Medulla oblongata (tissue), 1 donor: ENCODE measurements around the gene PHRF1.

Source experiments
- DNase-seq: peaks from one replicate; pipeline ENCODE4 v3.0.0-alpha.2; 2015; ENCODE audit errors: extremely low spot score

Gene PHRF1

DNA sequence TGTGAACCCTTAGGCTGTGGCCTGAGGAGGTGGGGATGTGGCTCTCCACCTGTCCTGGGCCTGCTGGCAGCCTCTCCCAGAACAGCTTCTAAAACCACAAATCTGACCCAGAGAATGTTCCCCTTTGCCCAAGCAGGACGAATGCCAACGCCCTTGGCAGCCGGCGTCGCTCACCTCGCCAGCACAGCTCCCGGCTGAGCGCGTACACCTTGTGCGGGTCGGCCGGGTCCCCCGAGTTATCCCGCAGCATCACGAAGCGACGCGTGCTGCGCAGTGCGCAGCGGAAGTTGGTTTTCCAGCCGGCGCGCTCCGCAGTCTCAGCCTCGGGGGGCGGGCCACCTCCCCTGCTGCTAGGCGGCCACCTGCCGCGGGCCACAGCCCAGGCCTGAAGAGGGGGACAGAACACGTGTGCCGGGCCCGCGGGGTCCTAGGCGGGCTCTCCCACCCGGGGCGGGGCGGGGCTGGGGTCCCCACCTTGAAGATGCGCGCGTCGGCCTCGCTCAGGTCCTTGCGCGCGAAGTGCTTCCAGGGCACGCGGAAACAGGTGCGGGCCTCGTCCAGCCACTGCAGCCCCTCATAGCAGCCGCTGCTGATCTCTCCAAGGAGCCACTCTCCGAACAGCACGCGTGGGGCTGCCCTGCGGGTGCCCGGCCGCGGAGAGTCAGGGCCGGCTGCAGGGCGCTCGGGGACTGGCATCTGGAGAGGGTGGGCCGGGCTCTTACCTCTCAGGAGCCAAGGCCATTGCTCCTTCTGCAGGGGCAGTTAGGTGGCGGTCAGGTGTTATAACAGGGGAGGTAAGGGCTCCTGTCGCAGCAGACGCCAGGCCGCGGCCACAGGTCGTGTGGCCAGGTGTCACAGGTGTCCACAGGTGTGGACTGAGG, 38.6 kb downstream of the PHRF1 start:
- no peak for DNase-seq

DNA sequence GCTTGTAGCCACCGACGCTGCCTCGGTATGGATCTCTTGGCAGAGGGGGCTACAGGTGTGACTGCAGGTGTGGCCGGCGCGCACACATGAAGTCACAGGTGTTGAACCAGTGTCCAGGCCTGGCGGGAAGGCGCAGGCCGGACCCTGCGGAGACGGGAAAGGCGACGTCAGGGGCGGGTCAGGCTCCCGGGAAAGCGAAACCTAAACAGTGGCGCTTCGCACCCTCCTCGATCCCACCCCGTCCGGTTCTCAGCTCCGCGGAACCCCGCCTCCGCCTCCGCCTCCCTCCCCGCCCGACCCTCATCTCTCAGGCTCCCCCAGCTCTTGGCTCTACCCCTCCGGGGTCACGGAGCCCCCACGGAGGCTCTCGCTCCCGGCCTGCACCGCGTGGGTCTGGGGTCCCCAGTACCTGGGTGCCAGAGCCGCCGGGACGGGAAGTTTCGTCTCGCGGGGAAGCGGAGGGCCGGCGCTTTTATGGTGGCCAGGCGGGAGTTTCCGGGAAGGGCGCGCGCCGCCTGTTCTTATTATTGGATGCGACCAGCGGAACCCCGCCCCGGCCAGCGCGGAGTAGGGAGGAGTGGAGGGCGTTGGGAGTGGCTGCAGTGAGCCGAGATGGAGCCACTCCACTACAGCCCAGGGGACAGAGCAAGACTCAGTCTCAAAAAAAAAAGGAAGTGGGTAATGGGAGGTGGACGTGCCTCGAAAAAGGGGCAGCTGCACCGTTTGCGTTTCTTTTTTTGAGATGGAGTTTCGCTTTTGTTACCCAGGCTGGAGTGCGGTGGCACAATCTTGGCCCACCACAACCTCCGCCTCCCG, 39.4 kb downstream of the PHRF1 start, which contains the start of gene IRF7:
Gene IRF7 (minus strand): TSS at position 447 of the 816 bp plus-strand sequence. CDS start 586 bp downstream, outside the sequence.
- DNase-seq = peak; percentile 93

DNA sequence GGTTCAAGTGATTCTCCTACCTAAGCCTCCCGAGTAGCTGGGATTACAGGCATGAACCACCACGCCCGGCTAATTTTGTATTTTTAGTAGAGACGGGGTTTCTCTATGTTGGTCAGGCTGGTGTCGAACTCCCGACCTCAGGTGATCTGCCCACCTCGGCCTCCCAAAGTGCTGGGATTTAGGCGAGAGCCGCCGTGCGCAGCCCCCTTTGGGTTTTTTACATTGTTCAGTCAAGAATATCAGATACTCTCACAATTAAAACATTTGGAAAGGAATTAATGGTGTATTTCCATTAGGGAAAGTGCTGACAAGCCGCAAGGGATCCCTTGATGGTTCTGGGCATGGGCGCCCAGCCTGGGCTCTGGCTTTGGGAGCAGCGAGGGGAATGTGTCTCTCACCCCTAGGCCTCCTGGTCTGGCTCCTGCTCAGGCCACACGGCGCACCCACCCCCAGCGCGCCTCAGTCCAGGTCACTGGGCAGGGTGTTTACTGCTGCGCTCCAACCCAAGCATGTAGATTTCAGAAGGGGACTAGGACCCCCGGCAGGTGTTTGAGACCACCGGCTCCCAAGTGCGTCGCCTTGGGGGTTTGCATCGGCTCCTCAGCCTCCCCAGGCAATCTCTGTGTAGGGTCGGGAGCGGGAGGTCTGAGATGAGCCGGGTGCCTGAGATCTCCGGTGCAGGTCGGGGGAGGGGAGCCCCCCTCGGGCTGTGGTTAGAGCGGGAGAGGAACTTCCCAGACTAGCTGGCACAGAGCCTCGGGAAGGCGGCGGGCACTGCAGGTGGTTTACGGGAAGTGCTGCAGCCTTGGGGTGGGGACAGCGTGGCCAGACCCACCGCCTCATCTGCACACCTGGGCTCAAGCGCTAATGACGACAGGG, 40.3 kb downstream of the PHRF1 start:
- DNase-seq = no peak

DNA sequence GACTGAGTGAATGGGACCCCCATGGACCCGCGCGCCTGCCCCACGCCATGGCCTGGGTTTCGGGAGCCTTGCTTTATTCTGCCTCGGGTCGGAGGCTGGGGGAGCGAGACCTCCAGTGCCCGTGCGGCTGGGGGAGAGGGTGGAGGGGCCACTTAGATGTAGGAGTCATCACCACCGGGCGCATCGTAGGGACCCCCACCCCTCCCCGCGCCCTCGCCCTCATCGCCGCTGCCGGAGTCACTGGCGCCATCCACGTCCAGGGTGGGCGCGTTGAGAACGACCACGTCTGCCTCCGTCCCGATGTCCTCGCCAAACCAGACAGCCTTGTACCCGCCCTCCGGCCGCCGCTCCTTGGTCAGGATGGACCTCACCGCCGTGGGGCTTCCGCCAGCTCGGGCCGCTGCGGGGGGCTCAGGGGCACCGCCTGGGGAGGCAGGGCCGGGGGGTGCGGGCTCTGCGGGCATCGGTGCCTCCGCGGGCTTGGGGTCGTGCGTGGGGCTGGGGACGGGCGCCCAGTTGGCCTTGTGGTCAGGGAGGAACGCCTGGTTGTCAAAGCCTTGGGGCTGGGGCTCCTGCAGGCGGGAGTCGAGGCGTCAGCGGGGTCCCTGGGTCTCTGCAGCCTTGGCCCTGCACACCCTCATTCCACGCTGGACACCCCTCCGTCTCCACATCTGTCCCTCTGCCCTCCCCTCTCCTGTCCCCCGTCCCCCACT, 41.1 kb downstream of the PHRF1 start:
- DNase-seq = no peak

DNA sequence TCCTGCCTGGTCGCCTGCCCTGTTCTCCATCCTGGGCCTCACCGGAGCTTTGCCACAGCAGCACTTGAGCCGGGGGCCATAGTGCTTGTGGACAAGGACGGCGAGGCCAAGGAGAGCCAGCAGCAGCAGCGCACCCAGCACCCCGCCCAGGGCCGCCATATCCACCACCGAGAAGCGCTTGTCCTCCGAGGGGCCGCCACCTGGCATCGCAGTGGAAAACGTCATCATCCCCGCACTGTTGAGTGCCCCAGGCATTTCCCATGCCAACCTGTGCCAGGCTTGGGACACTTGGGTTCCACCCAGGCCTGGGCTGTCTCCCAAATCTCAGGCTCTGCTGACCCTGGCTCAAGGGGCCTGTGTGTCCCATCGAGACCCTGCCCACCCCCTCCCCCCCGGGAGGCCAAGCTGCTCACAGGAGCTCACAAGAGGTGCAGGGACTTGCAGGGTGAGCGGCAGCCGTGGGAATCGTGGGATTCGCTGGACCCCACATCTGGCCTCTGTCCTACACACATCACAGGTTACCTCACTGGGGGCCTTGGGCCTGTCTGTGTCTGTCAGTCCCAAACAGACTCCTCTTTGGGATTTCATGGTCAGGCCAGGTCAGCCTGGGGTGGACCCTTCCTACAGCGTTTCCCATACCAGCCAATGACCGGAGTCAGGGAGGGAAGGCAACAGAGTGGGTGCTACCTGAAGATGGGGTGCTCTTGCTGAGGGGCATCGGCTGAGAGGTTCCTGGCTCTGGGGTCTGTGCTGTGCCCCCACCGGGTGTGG, 41.8 kb downstream of the PHRF1 start:
- peak; percentile 26 for DNase-seq

DNA sequence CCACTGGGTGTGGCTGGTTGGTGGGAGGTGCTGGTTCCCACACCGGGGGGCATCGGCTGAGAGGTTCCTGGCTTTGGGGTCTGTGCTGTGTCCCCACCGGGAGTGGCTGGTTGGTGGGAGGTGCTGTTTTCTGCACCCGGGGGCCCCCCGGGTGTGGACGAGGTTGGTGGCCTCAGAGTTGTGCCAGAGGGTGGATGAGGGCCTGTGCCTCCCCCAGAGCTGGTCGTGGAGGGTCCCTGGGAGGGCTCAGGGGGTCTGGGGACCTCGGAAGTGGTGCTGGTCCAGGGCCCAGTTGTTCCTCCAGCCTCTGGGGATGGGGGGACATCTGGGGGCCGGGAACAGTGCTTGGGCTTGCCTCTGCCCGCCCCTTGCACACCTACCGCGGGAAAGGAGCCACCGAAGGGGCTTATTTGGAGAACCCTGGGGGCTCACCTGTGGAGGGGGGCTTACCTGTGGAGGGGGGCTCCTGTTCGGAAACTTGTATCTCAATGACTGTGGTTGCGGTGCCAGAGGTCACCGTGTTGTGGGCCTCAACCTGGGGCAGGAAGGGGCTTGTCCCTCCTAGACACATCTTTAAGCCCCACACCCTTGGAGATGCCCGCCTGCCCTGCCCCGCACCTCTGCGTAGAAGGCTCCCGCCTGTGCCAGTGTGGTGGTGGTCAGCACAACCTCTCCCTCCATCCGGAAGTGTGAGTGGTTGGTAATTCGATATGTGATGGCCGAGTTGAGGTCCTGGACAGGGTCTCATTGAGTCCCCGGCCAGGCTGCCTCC, 42.8 kb downstream of the PHRF1 start:
- no peak for DNase-seq

DNA sequence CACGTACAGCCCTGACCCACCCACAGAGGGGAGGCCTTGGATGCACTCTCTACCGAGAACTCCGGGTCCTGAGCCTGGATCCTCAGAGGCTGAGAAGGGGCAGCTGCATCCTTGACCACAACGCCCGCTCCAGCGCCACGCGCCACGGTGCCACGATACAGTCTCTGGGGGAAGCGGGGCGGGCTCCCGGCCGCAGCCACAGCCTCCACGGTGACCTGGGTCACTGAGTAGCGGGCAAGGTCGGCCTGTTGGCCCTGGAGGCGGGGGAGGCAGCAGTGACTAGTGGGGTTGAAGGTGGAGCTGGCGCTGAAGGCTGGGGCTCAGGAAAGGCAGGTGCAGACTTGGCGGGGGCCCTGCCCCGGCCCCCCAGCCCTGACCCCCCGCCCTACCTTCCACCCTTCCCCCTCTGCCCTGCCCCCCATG, 43.4 kb downstream of the PHRF1 start:
- no peak for DNase-seq

DNA sequence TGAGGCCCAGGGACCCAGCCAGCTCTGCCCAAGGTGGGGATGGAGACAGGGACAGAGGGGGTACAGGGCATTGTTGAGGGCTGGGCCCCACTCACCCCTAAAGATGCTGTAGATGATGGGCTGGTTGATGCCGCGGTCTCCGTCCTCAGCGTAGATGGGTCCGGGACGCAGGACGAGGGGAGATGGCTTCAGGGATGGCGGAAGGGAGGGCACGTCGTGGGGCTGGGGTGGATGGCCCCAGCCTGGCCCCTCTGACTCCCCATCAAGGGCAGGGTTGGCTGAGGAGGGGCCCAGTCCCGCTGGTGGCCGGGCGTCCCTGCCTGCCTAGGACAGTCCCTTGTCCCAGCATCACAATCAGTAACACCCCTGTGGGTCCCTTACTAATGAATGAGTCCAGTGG, 43.9 kb downstream of the PHRF1 start:
- DNase-seq = no peak

DNA sequence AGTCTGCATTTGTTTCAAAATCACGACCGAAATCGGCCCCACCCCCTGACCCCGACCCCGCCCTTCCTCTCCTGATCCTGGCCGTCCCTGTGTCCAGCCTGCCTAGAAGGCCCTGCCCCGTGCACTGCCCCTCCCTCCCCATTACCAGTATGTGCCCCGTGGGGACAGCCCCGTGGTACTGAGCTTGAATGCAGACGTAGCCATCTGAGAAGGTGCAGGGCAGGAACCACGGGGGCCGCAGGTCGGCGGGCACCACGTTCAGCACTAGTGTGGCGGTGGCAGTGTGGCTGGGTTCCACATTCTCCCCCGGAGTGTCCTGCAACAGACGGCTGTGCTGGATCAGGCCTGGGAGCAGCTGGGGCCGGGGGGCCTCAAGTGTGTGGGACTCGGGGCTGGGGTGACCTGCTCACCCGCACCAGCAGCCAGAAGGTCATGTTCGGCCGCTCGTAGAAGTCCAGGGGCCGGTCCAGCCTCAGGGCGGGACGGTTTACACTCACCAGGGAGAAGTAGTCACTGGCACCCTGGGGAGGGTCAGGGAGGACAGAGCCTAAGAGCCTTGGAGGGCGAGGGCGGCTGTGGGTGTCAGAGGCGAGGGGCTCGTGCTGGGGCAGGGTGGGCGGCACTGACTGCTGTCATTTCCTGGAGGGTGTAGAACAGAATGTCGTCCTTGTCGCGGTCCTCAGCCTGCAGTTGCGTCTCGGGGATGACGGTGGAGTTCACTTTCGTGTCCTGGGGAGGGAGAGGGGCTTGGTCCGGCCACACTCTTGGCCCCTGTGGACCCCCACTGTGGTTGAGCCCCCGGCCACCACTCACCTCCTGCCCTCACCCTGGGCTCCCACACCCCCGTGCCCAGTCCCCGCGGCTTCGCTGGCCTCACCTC, 44.9 kb downstream of the PHRF1 start:
- no peak for DNase-seq

DNA sequence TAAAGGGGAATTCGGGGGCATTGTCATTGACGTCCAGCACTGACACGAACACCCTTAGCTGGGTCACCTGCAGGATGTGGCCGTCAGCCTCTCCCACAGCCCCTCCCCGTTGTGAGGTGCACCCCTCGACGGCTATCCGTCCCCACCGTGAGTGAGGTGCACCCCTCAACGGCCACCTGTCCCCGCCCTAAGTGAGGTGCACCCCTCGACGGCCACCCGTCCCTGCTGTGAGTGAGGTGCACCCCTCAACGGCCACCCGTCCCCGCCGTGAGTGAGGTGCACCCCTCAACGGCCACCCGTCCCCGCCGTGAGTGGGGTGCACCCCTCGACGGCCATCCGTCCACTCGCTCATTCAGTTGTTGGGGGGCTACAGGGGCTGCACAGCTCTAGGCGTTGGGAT, 45.6 kb downstream of the PHRF1 start:
- DNase-seq = no peak

DNA sequence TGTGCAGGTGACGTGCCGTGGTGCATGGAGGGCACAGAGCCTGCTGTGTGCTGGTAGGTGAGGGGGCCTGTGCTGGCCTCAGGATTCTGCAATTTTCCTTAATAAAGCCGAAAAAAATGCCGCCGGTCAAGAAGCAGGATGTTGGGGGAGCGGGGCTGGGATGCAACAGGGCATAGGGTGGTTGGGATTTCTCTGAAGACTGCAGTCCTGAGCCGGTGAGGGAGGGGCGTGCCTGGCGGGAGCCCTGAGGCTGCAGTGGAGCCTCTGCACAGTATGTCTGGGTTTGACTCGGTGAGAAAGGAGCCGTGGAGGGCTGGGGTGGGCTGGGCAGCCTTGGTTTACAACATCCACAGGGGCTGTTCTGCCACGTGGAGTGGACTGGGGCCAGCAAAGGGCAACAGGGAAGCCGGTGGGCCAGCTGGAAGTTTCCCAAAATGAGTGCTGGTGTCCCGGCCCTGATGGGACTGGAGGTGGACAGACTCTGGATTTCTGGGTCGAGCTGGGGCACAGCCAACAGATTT, 47.1 kb downstream of the PHRF1 start:
- no peak for DNase-seq

DNA sequence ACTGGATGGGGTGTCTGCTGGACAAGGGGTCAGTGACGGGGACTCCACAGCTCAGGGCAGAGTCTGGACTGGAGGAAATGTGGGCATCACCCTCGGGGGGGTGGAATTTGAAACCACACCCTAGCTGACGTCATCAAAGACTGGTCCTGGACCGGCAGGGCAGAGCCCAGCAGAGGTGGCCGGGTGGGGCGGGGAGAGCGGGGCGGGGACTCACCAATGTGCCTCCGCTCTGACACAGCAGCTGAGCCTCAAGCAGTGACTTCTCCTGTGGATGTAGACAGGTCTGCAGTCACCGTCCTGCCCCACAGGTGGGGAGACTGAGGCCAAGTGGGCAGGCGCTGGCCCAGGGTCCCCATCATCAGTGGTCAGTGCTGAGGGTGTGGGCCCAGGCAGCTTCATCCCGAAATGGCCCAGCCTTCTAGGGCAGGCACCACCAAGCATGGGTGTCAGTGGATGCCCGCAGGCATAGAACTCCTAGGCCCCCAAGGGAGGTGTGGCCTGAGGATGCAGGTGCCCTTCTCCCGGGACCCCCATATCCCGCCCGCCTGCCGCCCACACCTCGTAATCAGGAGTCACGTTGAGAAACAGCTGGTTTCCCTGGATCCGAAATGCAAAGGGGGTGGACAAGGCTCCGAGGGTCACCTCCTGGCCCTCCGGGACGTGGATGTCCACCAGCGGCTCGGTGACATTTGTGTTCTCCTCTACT, 47.9 kb downstream of the PHRF1 start:
- DNase-seq = no peak

DNA sequence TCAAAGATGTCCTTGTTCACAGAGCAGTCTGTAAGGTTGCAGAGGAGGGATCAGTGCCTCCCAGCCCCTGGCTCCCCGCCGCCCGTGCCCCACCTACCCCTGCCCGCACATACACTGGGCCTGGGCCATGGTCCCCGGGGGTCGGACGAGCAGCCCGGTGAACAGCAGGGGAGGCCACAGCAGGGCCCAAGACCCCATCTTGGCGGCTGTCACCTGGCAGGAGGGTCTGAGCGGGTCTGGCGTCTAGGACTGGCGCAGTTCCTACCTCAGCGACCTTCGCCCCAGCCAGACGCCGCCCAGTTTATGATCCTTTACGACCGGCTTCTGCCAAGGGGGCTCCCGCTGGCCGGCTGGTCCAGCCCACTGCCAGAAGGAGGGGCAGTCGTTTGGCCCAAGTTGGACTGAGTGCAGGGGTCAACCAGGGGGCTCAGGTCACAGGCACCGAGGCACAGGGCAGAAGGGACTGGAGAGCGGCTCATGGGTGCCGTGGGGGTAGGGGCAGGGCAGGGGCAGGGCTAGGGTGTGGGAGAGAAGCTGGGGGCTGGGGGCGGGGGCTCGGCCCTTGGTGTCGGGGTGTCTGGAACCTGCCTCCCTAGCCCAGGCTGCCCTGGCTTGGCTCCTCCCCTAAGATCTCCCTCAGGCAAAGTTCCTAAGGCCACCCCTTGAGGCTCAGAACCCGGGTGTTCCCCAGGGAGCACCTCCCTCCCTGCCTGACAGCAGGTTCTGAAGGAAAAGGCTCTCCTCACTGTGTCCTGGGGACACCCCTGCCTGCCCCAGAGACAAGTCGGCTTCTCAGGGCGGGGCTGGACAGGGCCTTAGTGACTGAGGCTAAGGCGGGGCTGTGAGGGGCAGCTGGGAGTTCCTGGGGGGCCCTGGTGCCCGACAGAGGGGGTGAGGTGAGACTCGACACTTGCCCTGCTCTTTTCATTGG, 48.7 kb downstream of the PHRF1 start, which contains the start of gene CDHR5:
Gene CDHR5 (minus strand): TSS at position 251 of the 931 bp plus-strand sequence. CDS start 53 bp downstream, at position 198.
- no peak for DNase-seq

DNA sequence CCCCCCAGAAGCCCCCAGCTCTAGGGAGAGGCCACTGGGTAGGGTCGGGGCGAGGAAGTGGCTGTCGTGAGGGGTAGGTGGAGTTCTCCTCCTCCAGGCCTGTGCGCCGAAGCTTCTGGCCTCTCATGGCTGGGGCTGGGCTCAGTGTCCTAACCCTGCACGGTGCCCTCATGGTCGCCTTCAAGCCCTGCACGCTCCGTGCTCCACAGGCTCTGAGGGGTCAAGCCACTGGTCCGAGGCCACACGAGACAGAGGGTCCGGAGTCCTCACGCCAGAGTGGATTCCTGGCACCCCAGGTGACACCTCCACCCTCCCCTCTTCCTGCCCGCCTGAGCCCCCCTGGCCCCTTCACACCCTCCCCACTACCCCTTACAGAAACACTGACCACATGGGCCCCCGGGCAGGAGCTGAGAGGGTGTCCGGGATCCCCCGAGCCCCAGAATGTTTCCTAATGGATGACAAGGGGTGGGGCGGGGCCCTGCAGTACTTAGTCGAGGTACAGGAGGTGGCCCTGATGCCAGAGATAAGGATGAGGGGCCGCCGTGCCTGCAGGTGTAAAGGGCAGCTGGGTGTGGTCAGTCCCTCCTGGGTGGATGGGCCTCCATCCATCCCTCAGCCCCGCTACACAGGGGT, 49.5 kb downstream of the PHRF1 start:
- DNase-seq = no peak

DNA sequence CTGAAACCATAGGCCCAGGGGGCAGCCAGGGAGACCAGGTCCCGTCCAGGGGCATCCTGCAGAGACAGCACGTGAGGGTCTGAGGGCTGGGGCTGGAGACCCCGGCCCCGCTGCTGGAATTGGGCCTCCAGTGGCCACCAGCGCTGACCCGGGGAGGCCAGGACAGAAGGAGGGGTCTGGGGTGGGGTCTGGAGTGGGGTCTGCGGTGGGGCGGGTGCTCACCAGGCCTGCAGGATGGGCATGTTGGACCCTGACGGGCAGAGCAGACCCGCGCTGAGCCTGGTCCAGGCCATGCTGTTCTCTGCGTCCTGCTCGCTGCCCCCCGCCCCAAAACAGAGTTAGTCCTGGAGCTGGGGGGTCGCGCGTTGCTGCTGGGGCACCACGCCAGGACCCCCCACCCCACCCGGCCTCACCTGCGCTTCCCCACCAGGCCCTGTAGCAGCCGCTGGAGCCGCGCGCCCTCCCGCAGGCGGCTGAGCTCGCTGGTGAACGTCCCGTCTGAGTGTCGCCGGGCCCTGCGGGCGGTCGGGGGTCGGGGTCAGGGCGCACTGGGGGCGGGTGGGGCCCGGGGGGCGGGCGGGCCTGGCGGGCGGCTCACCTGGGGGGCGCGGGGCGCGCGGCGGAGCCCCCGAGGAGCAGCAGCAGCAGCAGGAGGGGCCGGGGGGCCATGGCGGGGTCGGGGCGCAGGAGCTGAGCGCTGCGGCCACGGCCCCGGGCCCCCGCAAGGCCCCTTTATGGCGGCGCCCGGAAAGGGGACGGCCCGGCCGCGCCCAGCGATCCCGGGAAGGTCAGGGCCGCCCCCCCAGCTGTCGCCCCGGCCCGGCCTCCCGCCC, 50.4 kb downstream of the PHRF1 start, which contains the start of gene SCT:
Gene SCT (minus strand): TSS at position 707 of the 833 bp plus-strand sequence. CDS start 38 bp downstream, at position 669.
- DNase-seq = no peak
